Liver (tissue), 9 donors: ENCODE results near the gene MLH1. TPM values are rescaled to one million over a fixed set of nuclear protein-coding genes. Genes with fewer than 3 reads are reported as not detected.

ENCODE experiments used
- DNase-seq: peaks from one replicate; pipeline ENCODE4 v3.0.0-alpha.2; 2017; ENCODE audit warnings: low spot score
- H3K27ac ChIP-seq, 2 donors: one replicate each; pipeline ENCODE4 v1.7.0; 2013; ENCODE audit warnings: inconsistent platforms in 2 of 2, low read length in 2 of 2, control low read depth in 1 of 2, low read depth in 1 of 2, mild to moderate bottlenecking in 1 of 2
- H3K27me3 ChIP-seq, 4 donors: one replicate each; pipeline versions ENCODE4 v1.6.1 to v1.7.0; 2013; ENCODE audit warnings: low read length in 3 of 4, inconsistent platforms in 1 of 4, mild to moderate bottlenecking in 1 of 4, moderate library complexity in 1 of 4; ENCODE audit not compliant: control insufficient read depth in 4 of 4, insufficient read depth in 4 of 4
- H3K36me3 ChIP-seq, 4 donors: one replicate each; pipeline versions ENCODE4 v1.6.1 to v1.7.0; 2013; ENCODE audit warnings: low read length in 3 of 4, mild to moderate bottlenecking in 3 of 4, low read depth in 1 of 4, moderate library complexity in 1 of 4; ENCODE audit not compliant: control insufficient read depth in 4 of 4, insufficient read depth in 3 of 4
- H3K4me1 ChIP-seq, 4 donors: one replicate each; pipeline versions ENCODE4 v1.6.1 to v1.7.0; 2013; ENCODE audit warnings: low read length in 3 of 4, mild to moderate bottlenecking in 3 of 4, moderate library complexity in 1 of 4; ENCODE audit not compliant: control insufficient read depth in 4 of 4, insufficient read depth in 4 of 4
- H3K4me3 ChIP-seq, 3 donors: one replicate each; pipeline versions ENCODE4 v1.6.1 to v1.7.0; 2013; ENCODE audit warnings: low read length in 3 of 3, control low read depth in 1 of 3, low read depth in 1 of 3, mild to moderate bottlenecking in 1 of 3
- H3K9ac ChIP-seq, 2 donors: one replicate each; pipeline ENCODE4 v1.7.0; 2013; ENCODE audit warnings: low read length in 2 of 2, mild to moderate bottlenecking in 2 of 2, moderate library complexity in 2 of 2, control low read depth in 1 of 2, low read depth in 1 of 2
- H3K9me3 ChIP-seq, 4 donors: one replicate each; pipeline versions ENCODE4 v1.6.1 to v1.7.0; 2013; ENCODE audit warnings: low read length in 3 of 4; ENCODE audit not compliant: control insufficient read depth in 4 of 4
- CTCF ChIP-seq: fragments of 150-350 bp; IDR thresholded peaks from 2 replicates; pipeline ENCODE4 v1.5.1; 2017; ENCODE audit warnings: improper control_type of control experiment, low read depth, low read length; ENCODE audit not compliant: missing input control
- FOXA1 ChIP-seq: IDR thresholded peaks from 2 replicates; pipeline ENCODE4 v1.6.1; 2016; ENCODE audit warnings: antibody characterized with exemption
- HNF4A ChIP-seq, 2 donors: conservative IDR thresholded peaks; 2 replicates each; pipeline ENCODE4 v1.6.1; 2016; ENCODE audit warnings: antibody characterized with exemption in 2 of 2, mild to moderate bottlenecking in 2 of 2
- HNF4G ChIP-seq: IDR thresholded peaks from 2 replicates; pipeline ENCODE4 v1.6.1; 2016; ENCODE audit warnings: antibody characterized with exemption
- JUND ChIP-seq, 2 donors: IDR thresholded peaks; 2 replicates each; pipeline ENCODE4 v1.6.1; 2016; ENCODE audit warnings: antibody characterized with exemption in 2 of 2
- MAX ChIP-seq: IDR thresholded peaks from 2 replicates; pipeline ENCODE4 v1.6.1; 2016; ENCODE audit warnings: antibody characterized with exemption
- NR2F2 ChIP-seq: IDR thresholded peaks from 2 replicates; pipeline ENCODE4 v1.6.1; 2016; ENCODE audit warnings: antibody characterized with exemption
- RAD21 ChIP-seq, 2 donors: IDR thresholded peaks; 2 replicates each; pipeline ENCODE4 v1.6.1; 2016; ENCODE audit warnings: antibody characterized with exemption in 2 of 2, mild to moderate bottlenecking in 2 of 2
- REST ChIP-seq: IDR thresholded peaks from 2 replicates; pipeline ENCODE4 v1.6.1; 2016; ENCODE audit warnings: antibody characterized with exemption, mild to moderate bottlenecking
- RXRA ChIP-seq, 2 donors: IDR thresholded peaks; 2 replicates each; pipeline ENCODE4 v1.6.1; 2017 to 2018; ENCODE audit warnings: antibody characterized with exemption in 2 of 2, mild to moderate bottlenecking in 1 of 2
- YY1 ChIP-seq: IDR thresholded peaks from 2 replicates; pipeline ENCODE4 v1.6.1; 2016; ENCODE audit warnings: antibody characterized with exemption, mild to moderate bottlenecking
- WGBS: extraction: QIAGEN DNeasy Blood & Tissue Kit; methylation state at CpG from one replicate; pipeline ENCODE4 v1.1.7; 2013; 5-methylcytosine and 5-hydroxymethylcytosine counted together
- polyA plus RNA-seq, 2 donors: library from polyadenylated mRNA; stranded (reverse) in 1 of 2; unstranded in 1 of 2; fragments of 200-250 nt in 1 of 2; fragments of >200 nt in 1 of 2; fragmentation: Nextera tagmentation in 1 of 2; extraction: Ambion mirVana in 1 of 2; gene quantifications; one replicate each; pipeline versions ENCODE4 v1.2.1 to v1.2.3, GENCODE V29; 2013 to 2015
- total RNA-seq, 2 donors: library from RNA; depleted of rRNA; stranded (reverse); fragments of >200 nt; gene quantifications; one replicate each; pipeline ENCODE4 v1.2.3, GENCODE V29; 2014
- donor health status: healthy.
- donor health status: healthy.
- donor health status: healthy.
- donor health status: healthy.
- donor health status: healthy.

MLH1 gene
- total and polyA plus RNA-seq, 4 donors, result 9.4 to 34.2 (median 22.5) TPM

GRCh38 chr3:37024820-37025405 lies 31.6 kb downstream of the MLH1 start (continued):
- TF ChIP-seq REST (no peak), FOXA1 (no peak), HNF4G (no peak)

GRCh38 chr3:37025561-37026335 lies 32.4 kb downstream of the MLH1 start:
- H3K27ac ChIP-seq, result no peak overlapping the region
- 95% methylated on average over 3 of the region's 3 CpGs for WGBS
- H3K4me1 ChIP-seq, result peaks cover 0 to 8% (median 6%) of the 10 kb centered on the region in 4 donors
- no peak overlapping the region for H3K9ac ChIP-seq
- peaks cover 7 to 31% (median 27%) of the 10 kb centered on the region in 4 donors for H3K36me3 ChIP-seq
- no peaks in the 10 kb centered on the region for H3K27me3 ChIP-seq
- TF ChIP-seq CTCF (no peak), RAD21 (IDR thresholded peaks at IDR 0.05) (no peak), NR2F2 (no peak), HNF4A (conservative IDR thresholded peaks at IDR 0.05) (no peak), RXRA (IDR thresholded peaks at IDR 0.05) (no peak), JUND (IDR thresholded peaks at IDR 0.05) (no peak), REST (no peak), YY1 (no peak), FOXA1 (no peak), MAX (no peak)
- no peak overlapping the region for H3K4me3 ChIP-seq
- H3K9me3 ChIP-seq, result no peaks in the 10 kb centered on the region
- peak; percentile 55 for DNase-seq
